Measurements from ENCODE around the gene HOXD3. TPM values are rescaled to one million over a fixed set of nuclear protein-coding genes. Genes with fewer than 3 reads are reported as not detected.
A peak's percentile ranks its signal among the peaks of the same experiment; 100 is the strongest.

HOXD3 gene
- total and polyA plus RNA-seq, 9 of the 15 experiments (the other 6 are each of a cell fraction or from before 2014, with no cell fraction given) = not detected

DNA sequence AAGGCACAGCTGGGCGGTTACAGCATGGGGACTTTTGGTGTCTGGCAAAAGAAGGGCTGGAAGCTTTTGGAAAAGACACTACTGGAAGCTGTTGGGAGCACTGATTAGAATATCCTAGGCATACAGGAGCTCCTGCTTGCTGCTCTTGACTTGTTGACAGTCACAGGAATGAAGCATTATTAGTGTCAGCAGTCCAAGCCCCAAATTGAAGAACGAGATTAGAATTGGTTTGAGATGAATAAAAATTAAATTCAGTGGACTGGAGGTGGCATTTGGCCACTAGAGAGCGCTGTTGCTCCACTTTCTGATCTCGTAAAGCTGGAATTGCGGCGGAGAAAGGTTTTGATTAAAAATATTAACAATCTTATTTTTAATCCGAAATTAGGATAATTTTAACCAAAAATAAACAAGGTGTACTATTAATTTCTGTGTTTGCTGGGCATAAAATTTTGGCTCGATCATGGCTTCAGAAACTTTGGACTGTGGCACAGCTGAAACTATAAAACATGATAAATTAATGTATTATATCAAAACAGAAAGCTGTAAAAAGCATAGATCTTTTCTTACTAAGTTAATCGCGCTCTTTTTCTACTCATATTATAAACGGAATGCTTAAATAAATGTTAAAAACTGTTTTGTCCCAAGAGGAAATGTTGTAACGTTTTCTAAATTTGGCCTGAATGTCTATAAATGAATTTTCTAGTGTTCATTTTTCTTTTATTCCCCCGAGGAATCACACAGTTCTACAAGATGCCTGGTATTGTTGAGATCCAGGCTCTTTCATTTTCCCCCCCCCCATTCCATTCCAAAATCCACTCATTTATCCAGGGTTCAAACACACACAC is 30.0 kb upstream of the HOXD3 start:
- Histone ChIP-seq H2AFZ (ENCODE audit: low read depth, low read length) (no peak overlapping the region), H3K9ac (ENCODE audit: insufficient read depth in 1 of 2, low read depth in 2 of 2, low read length in 2 of 2) (no peak overlapping the region), H3K79me2 (ENCODE audit: control insufficient read depth, insufficient read depth, low read length) (no peaks in the 10 kb centered on the region), H3K9me3 (replicated peaks; ENCODE audit: control insufficient read depth, insufficient read depth, low read depth, low read length) (no peaks in the 10 kb centered on the region), H3K27me3 (ENCODE audit: control insufficient read depth in 2 of 2, insufficient read depth in 2 of 2, low read length in 2 of 2) (peaks cover 62 to 69% of the 10 kb centered on the region in 2 experiments), H4K20me1 (replicated peaks; ENCODE audit: control insufficient read depth, insufficient read depth, low read length) (0 out of 2 replicates have a peak, but pooled peaks cover 8% of the 10 kb centered on the region), H3K4me3 (no peak overlapping the region), H3K4me1 (replicated peaks in 1 of 2; ENCODE audit: control insufficient read depth in 2 of 2, insufficient read depth in 2 of 2, low read length in 2 of 2) (peaks cover 0 to 34% of the 10 kb centered on the region in 2 experiments; a peak in 2 of 5 replicates), H3K4me2 (ENCODE audit: insufficient read depth, low read length) (no peak overlapping the region), H3K27ac (ENCODE audit: extremely low read depth, low read depth, low read length) (no peak overlapping the region), H3K9me1 (ENCODE audit: control insufficient read depth, insufficient read depth, low read length) (no peaks in the 10 kb centered on the region), H3K36me3 (ENCODE audit: control insufficient read depth, insufficient read depth, low read length) (no peaks in the 10 kb centered on the region)
- no TSS peak for BruUV-seq (replicated peaks)
- FAIRE-seq (peak; percentile 95), ATAC-seq (0 out of 3 replicates have a peak, but pooled peaks have one; percentile 25), DNase-seq (ENCODE audit: extremely low read depth in 1 of 4, low spot score in 3 of 4) (peak; percentile 59 to 76 (median 66))
- intact Hi-C loops (cut with micrococcal nuclease) (loop anchor here (1.0 to 5.0 kb wide), 5 partner anchors 328 to 1020 kb away; no protein-coding TSS in a partner anchor), in situ Hi-C loops (cut with MboI) (loop anchor here (5.0 to 25.0 kb wide), 4 partner anchors 510 to 1635 kb away; no protein-coding TSS in a partner anchor)
- POLR2A ChIA-PET = interaction anchor here (1.0 to 1.5 kb wide), 2 partner anchors 328 to 527 kb away, joined by 4 to 5 read pairs; no protein-coding TSS in a partner anchor
- under 1% methylated on average over 13 of the region's 13 CpGs for WGBS (ENCODE audit: insufficient coverage, low coverage, missing lambda C conversion rate)
- CTCF ChIA-PET (ENCODE audit: low intra/inter-chr PET ratio) = interaction anchor here (0.5 to 2.5 kb wide), 13 partner anchors 9 to 1289 kb away, joined by 3 to 31 read pairs (median 4); no protein-coding TSS in a partner anchor
- no peak for TF ChIP-seq CBX1 (IDR thresholded peaks at IDR 0.05; ENCODE audit: low read depth)
- peak; percentile 85 for TF ChIP-seq RAD21 (CRISPR knock-in tag; conservative IDR thresholded peaks at IDR 0.05 in 1 of 2, IDR thresholded peaks at IDR 0.05 in 1 of 2)
- TF ChIP-seq ZNF212 (CRISPR knock-in tag; IDR thresholded peaks at IDR 0.05) = no peak
- TF ChIP-seq MECOM (CRISPR knock-in tag; IDR thresholded peaks at IDR 0.05) = no peak
- TF ChIP-seq, protein P1, sequence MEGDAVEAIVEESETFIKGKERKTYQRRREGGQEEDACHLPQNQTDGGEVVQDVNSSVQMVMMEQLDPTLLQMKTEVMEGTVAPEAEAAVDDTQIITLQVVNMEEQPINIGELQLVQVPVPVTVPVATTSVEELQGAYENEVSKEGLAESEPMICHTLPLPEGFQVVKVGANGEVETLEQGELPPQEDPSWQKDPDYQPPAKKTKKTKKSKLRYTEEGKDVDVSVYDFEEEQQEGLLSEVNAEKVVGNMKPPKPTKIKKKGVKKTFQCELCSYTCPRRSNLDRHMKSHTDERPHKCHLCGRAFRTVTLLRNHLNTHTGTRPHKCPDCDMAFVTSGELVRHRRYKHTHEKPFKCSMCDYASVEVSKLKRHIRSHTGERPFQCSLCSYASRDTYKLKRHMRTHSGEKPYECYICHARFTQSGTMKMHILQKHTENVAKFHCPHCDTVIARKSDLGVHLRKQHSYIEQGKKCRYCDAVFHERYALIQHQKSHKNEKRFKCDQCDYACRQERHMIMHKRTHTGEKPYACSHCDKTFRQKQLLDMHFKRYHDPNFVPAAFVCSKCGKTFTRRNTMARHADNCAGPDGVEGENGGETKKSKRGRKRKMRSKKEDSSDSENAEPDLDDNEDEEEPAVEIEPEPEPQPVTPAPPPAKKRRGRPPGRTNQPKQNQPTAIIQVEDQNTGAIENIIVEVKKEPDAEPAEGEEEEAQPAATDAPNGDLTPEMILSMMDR (IDR thresholded peaks at IDR 0.05 in 2 of 3, conservative IDR thresholded peaks at IDR 0.05 in 1 of 3; ENCODE audit: insufficient read depth in 2 of 3, low read depth in 1 of 3, low read length in 3 of 3) = peak; percentile 77 to 95 (median 83)
- no peak for TF ChIP-seq ZHX1 (conservative IDR thresholded peaks at IDR 0.05; ENCODE audit: low read length)
- no peak for TF ChIP-seq TARDBP (IDR thresholded peaks at IDR 0.05)

All from K562 (cell line).